GM12891 (cell line): Measurements from ENCODE around the gene SUCNR1.
A peak's percentile ranks its signal among the peaks of the same experiment; 100 is the strongest.
"Not testable (repeated sequence)": the region's sequence is repeated elsewhere in the genome, so short reads cannot be mapped to it uniquely, and the experiment has no call there.

Experiments
- DNase-seq: peaks from one replicate; pipeline ENCODE4 v3.0.0; 2011; ENCODE audit warnings: low spot score; ENCODE audit not compliant: insufficient read length
- FAIRE-seq: peaks from 2 replicates; lab custom pipeline; 2011; peaks lifted over from hg19 to GRCh38; lab: Jason Lieb, UNC
- PAX5 ChIP-seq: IDR thresholded peaks from 2 replicates; pipeline ENCODE4 v1.6.1; 2011; ENCODE audit warnings: low read length, moderate library complexity, mild to moderate bottlenecking; ENCODE audit not compliant: insufficient read depth, severe bottlenecking
- POLR2A ChIP-seq: IDR thresholded peaks from 2 replicates; pipeline ENCODE4 v1.6.1; 2011; ENCODE audit warnings: low read depth, low read length, control low read depth
- POLR2AphosphoS5 ChIP-seq: IDR thresholded peaks from 2 replicates; pipeline ENCODE4 v1.6.1; 2011; ENCODE audit warnings: low read depth, low read length, control low read depth
- POU2F2 ChIP-seq: IDR thresholded peaks from 2 replicates; pipeline ENCODE4 v1.6.1; 2011; ENCODE audit warnings: low read depth, mild to moderate bottlenecking, control low read depth, low read length, moderate library complexity
- SPI1 ChIP-seq: IDR thresholded peaks from 2 replicates; pipeline ENCODE4 v1.6.1; 2011; ENCODE audit warnings: low read depth, low read length, control low read depth
- TAF1 ChIP-seq: IDR thresholded peaks from 2 replicates; pipeline ENCODE4 v1.6.1; 2011; ENCODE audit warnings: low read depth, low read length, control low read depth

SUCNR1 gene

DNA sequence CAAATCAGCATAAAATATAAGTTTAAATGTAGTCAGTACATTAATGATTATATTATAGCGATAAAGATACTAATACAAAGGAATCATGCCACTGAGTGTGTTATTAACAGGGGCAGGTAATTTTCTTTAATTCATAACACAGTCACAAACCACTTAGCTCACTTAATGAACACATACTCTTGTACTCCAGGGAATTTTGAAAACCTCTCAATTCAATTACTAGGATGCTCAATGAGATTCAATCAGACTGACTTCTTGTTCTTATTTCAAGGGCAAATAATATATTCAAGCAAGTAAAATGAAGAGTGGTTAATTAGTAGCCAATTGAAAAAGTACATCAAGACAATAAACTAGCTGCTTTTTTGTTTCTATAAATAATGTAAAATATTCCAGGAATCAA lies 5.8 kb upstream of the SUCNR1 start:
- FAIRE-seq (no peak), DNase-seq (no peak)
- TF ChIP-seq PAX5: no peak
- TF ChIP-seq POLR2AphosphoS5: no peak
- no peak for TF ChIP-seq POLR2A
- TF ChIP-seq SPI1: no peak
- no peak for TF ChIP-seq TAF1
- no peak for TF ChIP-seq POU2F2

DNA sequence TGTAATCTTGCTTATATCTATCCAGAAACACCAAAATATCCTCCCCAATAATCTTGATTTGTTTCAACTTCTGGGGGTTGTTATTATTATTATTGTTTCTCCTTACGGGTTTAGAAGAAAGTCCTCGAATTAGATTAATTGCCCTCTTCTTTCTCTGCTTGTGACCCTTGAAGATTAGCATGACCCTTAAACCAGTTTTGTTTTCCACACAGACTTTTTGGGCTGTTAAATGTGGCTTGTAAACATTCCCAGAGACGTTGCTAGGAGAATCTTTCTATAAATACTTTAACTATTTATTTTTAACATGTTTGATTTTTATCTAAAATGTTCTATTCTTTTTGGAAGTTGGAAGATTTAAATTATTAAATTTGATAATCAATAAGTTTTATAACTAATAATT lies 4.3 kb upstream of the SUCNR1 start:
- no peak for DNase-seq

DNA sequence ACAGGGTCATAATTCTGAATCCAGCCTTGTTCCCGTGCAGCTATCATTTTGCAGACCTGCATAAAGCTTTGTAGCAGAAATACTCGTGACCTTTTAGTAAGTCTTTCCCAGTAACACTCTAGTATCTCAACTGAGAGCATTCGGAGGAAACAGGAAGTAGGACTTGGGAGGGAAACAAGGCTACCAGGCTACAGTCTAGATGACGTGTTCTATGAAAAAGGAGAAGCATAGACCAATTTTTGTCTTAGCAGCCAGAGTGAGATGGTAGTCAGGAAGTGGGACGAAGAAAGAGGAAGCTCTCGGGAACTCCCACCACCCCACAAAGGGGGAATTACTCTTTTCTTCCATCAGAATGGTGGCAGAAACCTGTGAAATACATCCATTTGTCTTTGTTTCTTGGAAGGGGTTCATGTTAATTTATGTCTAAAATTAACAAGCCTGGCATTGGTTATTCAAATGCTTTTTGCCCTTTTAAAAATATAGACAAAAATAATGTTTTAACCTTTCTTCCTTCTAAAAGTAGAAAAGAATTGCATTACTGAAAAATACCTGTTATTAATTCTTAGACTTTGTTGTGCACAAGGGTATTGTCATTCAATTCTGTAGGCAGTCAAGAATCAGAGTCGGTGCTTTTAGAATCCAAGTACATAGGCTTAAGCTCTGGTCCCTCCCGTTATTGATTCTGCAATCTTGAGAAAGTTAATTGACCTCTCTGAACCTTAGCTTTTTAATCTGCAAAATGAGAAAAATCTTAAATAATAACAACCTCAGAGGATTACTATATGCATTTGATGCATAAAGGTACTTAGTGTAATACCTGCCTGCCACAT lies 1.6 kb upstream of the SUCNR1 start:
- TF ChIP-seq SPI1 (peak; percentile 84), TAF1 (no peak)
- DNase-seq (no peak), FAIRE-seq (peak; percentile 82)

More for the DNA sequence above, 4.3 kb upstream of the SUCNR1 start:
- no peak for FAIRE-seq
- TF ChIP-seq POLR2A (no peak), PAX5 (no peak), POLR2AphosphoS5 (no peak), POU2F2 (no peak), TAF1 (no peak), SPI1 (no peak)

DNA sequence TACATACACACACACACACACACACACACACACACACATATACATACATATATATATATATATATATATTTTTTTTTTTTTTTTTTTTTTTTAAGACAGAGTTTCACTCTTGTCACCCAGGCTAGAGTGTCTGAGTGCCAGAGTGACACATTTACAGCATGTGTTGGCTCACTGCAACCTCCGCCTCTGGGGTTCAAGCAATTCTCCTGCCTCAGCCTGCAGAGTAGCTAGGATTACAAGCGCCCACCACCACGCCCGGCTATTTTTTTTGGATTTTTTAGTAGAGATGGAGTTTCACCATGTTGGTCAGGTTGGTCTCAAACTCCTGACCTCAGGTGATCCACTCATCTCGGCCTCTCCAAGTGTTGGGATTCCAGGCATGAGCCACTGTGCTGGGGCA lies 636 bp downstream of the SUCNR1 start:
- not testable (repeated sequence) for FAIRE-seq, DNase-seq

DNA sequence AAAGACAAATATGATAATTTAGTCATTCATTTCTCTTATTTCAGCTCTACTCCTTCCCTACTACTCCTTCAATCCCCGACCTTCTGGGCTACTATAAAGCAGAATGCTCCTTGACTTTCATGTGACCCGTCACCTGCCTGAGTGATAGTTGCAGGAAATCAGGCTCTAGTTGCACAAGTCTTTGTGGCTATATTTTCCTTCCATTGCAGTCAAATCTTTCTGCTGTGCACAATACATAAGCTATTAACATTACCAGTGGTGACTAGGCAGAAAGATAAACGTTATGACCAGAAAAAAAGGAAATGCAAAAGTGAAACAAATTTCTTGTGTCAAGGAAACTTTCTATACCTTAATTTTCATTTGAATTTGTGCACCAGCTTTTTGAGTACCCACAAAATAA lies 2.3 kb downstream of the SUCNR1 start:
- peak; percentile 64 for FAIRE-seq
- TF ChIP-seq POLR2AphosphoS5: no peak
- TF ChIP-seq PAX5: no peak
- TF ChIP-seq TAF1: no peak
- TF ChIP-seq SPI1: peak; percentile 41
- DNase-seq: no peak

DNA sequence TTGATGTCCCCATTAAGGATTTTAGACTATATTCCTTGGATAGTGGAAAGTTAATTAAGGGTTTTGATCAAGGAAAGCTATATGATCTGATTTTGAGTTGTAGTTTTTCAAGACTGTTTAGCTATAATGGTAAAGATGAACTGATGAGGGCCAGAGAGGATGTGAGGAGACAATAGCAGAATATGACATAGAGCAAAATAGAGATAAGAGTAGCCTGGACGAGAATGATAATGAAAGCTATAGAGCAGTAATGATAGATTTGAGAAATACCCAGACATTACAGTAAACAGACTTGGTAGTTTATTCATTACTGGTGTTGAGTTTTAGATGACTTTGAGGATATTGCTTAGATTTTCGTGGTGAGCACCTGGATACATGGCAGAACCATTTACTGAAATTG lies 3.8 kb downstream of the SUCNR1 start:
- DNase-seq (no peak), FAIRE-seq (no peak)
- TF ChIP-seq POLR2AphosphoS5 (no peak), SPI1 (no peak), TAF1 (no peak), POLR2A (no peak), POU2F2 (no peak), PAX5 (no peak)

DNA sequence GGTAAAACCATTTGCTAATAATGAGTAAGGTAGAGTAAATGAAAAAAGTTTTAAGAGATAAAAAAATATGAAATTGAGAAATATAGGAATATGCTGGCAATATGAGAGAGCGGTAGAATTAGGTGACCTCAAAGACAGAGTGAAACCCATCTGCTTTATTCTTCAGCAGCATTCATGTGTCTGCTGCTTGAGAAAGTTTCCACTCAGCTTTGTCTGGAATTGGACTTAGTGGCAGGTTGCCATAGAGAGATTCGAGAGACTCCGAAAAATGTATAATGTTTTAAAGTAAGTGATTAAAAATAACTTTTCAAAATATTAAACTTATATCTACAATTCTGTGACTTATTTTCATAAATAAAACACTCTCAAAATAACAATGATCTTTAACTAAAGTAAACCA lies 5.0 kb downstream of the SUCNR1 start:
- TF ChIP-seq POU2F2 (no peak), POLR2AphosphoS5 (no peak), PAX5 (no peak), POLR2A (no peak), SPI1 (no peak), TAF1 (no peak)
- FAIRE-seq (no peak), DNase-seq (no peak)

DNA sequence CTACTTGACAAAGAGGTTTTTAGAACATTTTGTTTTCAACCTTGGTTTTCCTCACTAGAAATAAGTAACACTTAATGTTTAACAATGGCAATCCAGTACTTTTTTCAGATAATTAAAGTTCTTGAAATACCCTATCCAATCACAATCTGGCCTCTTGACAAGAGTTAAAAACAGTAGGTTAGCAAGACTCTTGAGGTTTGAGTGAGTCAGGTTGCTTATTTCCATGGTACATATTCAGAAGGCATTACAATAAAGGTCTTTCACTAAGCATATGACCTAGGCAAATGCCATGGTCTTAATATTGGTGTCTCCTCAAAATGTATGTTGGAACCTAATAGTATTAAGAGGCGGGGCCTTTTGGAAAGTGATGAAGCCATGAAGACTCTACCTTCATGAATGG lies 5.6 kb downstream of the SUCNR1 start:
- peak; percentile 82 for FAIRE-seq
- no peak for TF ChIP-seq POLR2AphosphoS5
- TF ChIP-seq POLR2A: no peak
- TF ChIP-seq SPI1: no peak
- TF ChIP-seq POU2F2: no peak
- no peak for TF ChIP-seq PAX5
- no peak for TF ChIP-seq TAF1
- no peak for DNase-seq

DNA sequence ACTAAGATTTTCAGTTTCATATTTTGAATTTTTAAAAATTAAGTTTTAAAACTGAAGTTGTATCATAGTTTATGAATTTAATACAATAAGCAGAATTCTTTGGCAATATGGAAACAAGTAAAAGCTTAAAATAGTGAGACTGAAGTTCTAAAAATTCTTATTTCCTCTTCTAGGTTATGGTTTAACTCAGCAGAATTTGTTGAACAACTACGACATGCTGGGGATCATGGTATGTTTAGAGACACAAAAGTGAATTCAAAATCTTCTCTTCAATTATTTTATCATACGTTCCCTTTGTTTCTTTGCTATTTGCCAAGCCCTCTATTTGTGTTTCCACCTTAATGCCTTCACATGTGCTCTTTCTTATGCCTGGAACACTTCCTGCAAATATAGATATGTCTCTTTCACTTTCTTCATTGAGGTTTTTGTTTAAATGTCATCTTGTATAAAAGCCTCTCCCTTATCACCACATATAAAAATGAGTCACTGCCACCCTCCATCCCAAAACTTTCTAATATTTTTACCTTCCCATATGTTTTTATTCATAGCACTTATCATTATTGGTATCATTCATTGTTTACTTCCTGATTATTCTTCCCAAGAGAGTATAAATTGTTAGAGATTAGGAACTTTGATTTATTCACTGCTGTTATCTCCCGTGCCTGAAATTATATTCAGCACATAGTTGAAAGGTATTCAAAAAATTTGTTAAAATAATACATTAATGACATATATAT lies 6.4 kb downstream of the SUCNR1 start:
- no peak for TF ChIP-seq SPI1
- TF ChIP-seq PAX5: no peak
- no peak for TF ChIP-seq POLR2AphosphoS5
- TF ChIP-seq TAF1: no peak
- TF ChIP-seq POLR2A: no peak
- no peak for TF ChIP-seq POU2F2
- FAIRE-seq: no peak

DNA sequence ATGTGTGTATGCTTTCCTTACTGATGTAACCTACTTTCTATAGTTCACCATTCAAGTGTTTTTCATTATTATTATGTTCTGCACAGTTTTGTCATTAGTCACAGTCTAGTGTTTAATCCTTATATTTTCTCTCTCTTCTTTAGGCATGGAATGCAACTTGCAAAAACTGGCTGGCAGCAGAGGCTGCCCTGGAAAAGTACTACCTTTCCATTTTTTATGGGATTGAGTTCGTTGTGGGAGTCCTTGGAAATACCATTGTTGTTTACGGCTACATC lies 6.9 kb downstream of the SUCNR1 start:
- TF ChIP-seq POU2F2 (no peak), PAX5 (no peak), POLR2A (no peak), POLR2AphosphoS5 (no peak), SPI1 (no peak), TAF1 (no peak)
- FAIRE-seq: no peak
- DNase-seq: no peak

More for the DNA sequence above, 6.4 kb downstream of the SUCNR1 start:
- DNase-seq: no peak
